Measurements from ENCODE around the gene DR1.

DNA sequence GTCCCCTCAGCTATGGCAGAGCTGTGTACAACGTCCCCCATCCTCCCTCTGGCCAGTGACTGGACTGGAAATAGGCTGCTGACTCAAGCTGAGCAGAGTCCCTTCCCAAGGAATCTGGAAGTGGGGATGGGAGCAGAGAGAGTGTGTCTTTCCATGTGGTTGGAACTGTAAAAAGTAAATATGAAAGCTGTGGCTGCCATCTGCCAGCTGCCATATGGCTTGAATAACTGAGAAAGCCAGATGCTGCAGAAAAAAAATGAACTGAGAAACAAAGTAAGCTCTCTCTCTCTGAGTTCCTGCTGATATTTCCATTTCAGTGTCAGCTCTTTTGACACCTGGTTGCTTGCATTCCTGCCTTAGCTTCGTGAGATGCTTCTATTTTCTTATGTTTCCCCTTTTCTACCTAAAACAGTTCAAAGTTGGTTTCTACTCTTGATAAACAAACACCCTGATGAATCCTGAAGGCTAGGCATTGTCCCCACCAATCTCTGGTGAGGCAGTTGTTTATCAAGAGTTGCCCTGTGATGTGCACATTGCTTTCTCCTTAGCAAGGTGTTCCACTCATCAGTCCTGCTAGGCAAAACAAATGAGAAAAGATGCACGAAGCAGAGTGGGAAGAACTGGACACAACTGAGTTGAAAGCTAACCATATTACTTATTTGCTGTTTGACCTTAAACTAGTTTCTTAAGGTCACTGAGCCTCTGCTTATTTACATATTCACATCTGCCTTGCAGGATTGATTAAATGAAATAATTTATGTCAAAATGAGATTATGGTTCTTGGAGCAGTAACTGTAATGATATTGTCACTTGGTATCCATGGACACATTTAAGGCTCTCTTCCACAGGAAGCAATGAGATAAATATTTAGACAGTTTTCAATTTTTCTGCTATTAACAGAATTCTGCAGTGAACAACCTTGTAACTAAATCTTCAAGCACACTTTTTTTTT, 16.6 kb upstream of the DR1 start:
- TF ChIP-seq POLR2AphosphoS5 (IDR thresholded peaks at IDR 0.05; ENCODE audit: borderline replicate concordance, low read depth, low read length) (no peak), EZH2 (IDR thresholded peaks at IDR 0.05) (no peak), FOXP2 (optimal IDR thresholded peaks at IDR 0.05; ENCODE audit: control extremely low read depth, extremely low read length, insufficient read depth) (no peak)
